ENCODE measurements around the gene PSMD4.
A peak's percentile ranks its signal among the peaks of the same experiment; 100 is the strongest.
"Not testable (repeated sequence)": the region's sequence is repeated elsewhere in the genome, so short reads cannot be mapped to it uniquely, and the experiment has no call there.

The PSMD4 gene

DNA sequence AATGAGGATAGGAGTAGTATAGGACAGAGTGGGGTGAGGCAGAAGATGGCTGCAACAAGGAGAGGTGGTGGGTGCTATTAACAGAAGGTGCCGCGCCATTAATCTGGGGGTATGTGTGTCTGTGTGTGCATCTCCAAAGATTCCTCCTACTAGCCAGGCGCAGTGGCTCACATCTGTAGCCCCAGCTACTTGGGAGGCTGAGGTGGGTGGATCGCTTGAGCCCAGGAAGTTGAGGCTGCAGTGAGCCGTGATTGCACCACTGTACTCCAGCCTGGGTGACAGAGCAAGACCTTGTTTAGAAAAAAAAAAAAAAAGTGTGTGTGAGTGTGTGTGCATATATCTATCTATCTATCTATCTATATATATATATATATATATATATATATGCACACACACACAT lies 20.8 kb downstream of the PSMD4 start:
- DNase-seq: not testable (repeated sequence)

GRCh38 chr1:151277249-151277648 lies 22.7 kb downstream of the PSMD4 start:
- no peak for DNase-seq

DNA sequence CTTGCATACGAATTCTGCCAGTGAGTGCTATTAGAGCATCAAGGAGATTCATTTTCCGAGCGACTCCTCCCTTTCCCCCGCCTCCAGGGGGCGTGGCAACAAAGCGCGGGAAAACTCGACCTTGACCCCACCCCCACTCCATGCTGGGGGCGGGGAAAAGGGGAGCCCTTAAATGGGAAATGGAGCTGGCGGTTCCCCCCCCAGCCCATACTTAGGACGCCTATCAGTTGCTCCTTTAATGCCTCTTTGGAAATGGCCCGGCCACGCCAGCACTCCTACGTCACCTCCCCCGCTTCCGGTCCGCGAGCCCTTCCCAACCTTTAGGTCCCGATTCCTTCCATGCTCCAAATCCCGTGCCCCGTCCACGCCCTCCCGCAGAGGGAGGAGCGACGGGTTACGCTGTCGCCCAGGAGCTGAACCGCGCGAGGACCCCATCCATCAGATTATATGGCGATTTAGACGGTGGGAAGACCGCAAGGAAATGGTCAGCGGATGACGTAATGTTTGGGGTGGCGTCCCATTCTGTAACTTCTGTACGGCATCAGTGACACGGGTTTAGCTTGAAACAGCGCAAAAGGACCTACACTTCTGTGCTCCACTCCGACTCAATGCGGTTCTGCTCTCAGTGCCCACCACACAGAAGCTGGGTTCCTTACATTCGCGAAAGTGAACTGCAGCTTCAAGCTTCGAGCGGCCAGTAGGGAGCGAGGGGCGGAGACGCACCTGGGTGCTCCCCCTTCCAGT lies 26.9 kb downstream of the PSMD4 start:
- peak; percentile 90 to 93 for DNase-seq

DNA sequence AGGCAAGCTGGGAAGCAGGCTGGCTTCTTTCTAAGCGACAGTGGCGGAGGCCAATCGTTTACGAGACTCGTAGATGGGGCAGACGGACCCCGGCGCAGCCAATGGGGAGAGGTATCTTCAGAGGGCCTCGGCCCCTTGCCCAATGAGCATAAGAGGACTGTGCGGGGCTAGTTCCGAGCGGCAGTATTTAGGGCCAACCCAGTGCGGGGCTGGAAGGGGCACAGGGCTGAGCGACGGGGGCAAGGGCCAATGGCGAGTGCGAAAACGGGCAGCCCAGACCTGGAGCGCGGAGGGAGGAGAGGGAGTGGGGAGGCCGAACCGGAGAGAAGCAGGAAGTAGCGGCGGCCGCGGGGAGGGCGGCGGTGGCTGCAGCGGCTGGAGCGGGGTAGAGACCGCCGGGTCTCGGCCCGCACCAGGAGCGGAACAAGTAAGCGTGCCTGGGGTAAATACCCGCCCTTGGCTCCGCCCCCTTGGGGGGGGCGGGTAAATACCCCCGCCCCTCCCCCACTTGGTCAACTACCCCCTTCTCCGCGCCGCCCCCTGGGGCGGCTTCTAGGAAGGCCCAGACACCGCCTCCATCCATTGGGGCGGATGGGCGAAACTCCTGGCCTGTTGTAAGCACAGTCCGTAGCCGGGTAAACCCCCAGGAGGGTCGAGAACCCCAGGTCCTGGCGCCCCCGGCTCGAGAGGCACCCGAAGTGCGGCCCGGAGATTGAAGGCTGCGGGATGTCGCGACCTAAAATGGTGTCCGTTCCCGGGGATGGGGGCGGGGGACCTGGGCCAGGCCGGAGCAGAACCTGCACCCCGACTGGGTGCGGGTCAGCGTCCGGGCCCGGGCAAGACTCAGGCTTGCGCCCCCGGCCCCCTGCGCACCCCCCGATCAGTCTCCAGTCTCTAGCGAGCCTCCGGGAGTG lies 27.7 kb downstream of the PSMD4 start, which contains the start of gene ZNF687:
Gene ZNF687 (plus strand): TSS at position 331 of the 914 bp plus-strand sequence. CDS start 3,993 bp downstream, outside the sequence.
- peak; percentile 96 for DNase-seq

- DNase-seq: peak in 1 of 2 experiments; percentile 8
Observed at GRCh38 chr1:151282883-151283725, 28.6 kb downstream of the PSMD4 start.

- DNase-seq: no peak
Observed at GRCh38 chr1:151284013-151284577, 29.6 kb downstream of the PSMD4 start.

DNA sequence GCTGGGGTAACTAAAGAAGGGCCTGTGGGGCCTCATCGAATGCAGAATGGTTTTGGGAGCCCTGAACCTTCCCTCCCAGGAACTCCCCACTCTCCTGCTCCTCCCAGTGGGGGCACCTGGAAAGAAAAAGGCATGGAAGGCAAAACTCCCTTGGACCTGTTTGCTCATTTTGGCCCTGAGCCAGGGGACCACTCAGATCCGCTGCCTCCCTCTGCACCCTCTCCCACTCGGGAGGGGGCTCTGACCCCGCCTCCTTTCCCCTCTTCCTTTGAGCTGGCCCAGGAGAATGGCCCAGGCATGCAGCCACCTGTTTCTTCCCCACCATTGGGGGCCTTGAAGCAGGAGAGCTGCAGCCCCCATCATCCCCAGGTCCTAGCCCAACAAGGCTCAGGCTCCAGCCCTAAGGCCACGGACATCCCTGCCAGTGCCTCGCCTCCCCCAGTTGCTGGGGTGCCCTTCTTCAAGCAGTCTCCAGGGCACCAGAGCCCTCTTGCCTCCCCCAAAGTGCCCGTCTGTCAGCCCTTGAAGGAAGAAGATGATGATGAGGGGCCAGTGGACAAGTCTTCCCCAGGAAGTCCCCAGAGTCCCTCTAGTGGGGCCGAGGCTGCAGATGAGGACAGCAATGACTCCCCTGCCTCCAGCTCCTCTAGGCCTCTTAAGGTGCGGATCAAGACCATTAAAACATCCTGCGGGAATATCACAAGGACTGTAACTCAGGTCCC lies 32.2 kb downstream of the PSMD4 start:
- DNase-seq: no peak

- no peak for DNase-seq
Observed at GRCh38 chr1:151287341-151287699, 32.8 kb downstream of the PSMD4 start.

- DNase-seq: no peak
Observed at GRCh38 chr1:151287767-151288500, 33.4 kb downstream of the PSMD4 start.

DNA sequence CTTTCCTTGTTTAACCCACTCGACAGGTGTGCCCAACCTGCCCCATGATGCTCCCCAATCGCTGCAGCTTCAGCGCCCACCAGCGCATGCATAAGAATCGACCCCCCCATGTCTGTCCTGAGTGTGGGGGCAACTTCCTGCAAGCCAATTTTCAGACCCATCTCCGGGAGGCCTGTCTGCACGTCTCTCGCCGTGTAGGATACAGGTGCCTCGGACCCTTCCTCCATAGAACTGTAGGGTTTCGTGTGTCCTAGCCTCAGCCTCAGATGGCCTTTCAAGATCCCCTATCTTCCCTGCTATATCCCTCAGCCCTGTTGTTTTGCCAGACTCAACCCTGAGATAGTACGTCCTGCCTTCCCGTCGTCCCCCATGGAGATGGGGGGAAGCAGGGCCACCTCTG lies 34.0 kb downstream of the PSMD4 start:
- DNase-seq: no peak

DNA sequence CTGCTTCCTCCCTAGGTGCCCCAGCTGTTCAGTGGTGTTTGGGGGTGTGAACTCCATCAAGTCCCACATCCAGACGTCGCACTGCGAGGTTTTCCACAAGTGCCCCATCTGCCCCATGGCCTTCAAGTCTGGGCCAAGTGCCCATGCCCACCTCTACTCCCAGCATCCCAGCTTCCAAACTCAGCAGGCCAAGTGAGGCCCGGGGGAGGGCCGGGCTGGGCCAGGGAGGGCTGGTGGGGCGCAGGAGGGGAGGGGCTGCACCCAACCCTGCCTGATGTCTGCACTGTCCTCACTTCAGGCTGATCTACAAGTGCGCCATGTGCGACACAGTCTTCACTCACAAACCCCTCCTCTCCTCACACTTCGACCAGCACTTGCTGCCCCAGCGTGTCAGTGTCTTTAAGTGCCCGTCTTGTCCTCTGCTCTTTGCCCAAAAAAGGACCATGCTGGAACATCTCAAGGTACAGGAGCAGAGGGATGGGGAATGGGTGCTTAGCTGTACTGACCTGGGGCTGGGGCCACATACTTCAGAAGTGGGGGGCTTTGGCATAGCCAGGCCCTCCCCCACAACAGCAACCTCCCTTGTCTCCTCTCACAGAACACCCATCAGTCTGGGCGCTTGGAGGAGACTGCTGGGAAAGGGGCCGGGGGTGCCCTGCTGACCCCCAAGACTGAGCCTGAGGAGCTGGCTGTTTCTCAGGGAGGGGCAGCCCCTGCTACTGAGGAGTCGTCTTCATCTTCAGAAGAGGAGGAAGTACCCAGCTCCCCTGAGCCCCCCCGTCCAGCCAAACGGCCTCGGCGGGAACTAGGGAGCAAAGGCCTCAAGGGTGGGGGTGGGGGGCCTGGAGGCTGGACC lies 34.8 kb downstream of the PSMD4 start:
- DNase-seq: no peak

- no peak for DNase-seq
Observed at GRCh38 chr1:151289991-151290708, 35.6 kb downstream of the PSMD4 start.

DNA sequence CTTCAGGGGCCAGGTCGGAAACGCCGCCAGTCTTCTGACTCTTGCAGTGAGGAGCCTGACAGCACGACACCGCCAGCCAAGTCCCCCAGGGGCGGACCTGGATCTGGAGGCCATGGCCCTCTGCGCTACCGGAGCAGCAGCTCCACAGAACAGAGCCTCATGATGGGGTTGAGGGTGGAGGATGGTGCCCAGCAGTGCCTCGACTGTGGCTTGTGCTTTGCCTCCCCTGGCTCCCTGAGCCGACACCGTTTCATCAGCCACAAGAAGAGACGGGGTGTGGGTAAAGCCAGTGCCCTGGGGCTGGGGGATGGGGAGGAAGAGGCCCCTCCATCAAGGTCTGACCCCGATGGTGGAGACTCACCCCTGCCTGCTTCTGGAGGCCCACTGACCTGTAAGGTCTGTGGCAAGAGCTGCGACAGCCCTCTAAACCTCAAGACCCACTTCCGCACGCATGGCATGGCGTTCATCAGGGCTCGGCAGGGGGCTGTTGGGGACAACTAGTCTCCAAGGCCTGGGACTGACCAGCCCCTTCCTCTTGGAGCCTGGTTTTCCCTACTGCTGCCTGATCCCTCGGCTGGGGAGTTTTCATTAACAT lies 36.3 kb downstream of the PSMD4 start:
- DNase-seq: no peak

GRCh38 chr1:151292207-151293030 lies 37.9 kb downstream of the PSMD4 start:
- DNase-seq: no peak

DNA sequence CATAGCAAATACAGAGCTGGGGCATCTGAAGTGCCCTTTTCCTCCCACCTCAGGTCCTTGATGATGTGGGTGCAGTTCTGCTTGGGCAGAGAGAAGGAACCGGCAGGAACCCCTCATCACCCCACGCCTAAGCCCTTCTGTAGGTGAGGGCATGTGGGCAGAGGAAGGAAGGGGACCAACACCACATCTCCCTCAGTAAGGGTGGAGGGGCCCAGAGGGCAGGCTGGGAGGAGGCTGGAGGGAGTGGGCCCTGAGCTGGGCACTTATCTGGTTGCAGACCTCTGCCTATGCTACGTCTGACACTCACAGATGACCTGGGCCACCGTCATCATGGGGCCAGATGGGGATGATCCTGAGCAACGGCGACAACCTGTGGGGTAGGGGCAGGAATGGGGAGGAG lies 38.6 kb downstream of the PSMD4 start:
- DNase-seq: no peak

- no peak for DNase-seq
Observed at GRCh38 chr1:151294742-151295462, 40.4 kb downstream of the PSMD4 start.

- DNase-seq: no peak
Observed at GRCh38 chr1:151309811-151310323, 55.3 kb downstream of the PSMD4 start.

All from activated CD4-positive, alpha-beta T cell treated with anti-CD3 and anti-CD28 coated beads, Interleukin-2, amount 50 U/mL, for 4 hours (primary cell).